HG02610 (cell line): ENCODE data around the gene BMP5.

Experiments used
- ATAC-seq: cut with Tn5 transposase; IDR thresholded peaks from one replicate; pipeline ENCODE4 v1.9.1; 2021; ENCODE audit warnings: mild to moderate bottlenecking, moderate library complexity; ENCODE audit not compliant: unreplicated experiment

Gene BMP5

DNA sequence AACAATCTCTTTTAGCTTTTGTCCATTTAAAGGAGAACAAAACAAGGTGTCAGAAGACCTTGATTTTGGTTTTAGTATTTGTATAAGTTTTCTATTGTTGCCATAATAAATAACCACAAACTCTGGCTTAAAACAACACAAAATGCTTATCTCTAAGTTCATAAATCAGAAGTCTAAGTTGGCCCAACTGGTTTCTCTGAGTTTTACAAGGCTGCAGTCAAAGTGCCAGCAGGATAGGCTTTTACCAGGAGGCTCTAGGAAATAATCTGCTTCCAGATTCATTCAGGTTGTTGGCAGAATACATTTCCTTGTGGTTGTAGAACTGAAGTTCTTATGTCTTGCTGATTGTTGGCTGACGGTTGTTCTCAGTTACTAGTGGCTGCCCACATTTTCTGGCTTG, 149.2 kb downstream of the BMP5 start:
- no peak for ATAC-seq

DNA sequence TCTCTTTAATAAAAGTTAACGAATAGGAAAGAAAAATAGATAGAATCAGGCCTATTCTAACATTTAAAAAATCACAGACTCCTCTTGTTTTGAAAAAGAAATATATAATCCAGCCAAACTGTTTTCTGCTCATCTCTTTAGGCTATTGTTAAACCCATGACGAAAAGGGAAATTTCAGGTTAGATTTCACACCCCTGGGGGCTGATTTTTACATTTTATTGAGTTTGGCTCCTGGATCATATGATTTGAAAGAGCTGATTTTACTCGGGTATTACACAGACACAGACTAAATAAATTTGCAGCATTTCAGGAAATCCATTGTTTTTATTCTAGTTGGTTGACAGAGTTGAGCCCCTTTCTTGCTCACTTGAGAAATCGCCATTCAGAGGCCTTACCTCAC, 160.6 kb downstream of the BMP5 start:
- ATAC-seq = no peak

DNA sequence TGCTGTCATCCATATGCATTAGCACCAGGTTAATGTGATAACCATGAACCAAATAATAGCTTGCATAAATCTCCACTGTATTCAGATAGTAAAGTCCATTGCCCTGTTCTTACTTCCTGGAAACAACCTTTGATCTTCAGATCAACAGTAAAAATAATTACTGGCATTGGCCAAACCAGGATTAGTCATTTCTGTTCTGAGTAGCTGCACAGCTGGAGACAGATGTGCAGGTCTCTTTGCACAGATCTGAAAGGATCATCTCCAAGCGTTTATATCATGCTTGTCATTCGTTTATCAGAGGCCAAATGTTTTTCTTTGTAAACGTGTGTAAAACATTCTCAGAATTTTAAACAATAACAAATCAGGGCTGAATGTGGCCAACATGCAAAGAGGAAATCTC, 162.0 kb downstream of the BMP5 start:
- no peak for ATAC-seq

DNA sequence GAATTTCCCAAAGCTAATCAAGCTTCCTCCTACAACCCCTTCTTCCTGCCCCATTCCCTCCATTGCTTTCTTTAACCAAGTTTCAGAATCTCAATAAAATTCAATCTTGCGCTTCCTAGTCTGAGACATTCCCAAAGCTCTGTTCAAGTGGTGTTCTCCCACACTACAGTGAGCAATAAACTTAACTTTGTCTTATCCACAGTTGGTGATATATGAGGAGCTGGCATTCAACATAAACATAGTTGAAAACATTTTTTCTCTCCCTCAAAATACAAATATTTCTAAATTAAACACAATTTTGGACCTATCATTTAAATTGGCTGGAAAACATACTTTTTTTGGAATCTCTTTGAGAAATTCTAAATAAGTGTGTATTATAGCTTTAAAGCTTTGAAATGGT, 166.7 kb downstream of the BMP5 start:
- ATAC-seq = no peak

DNA sequence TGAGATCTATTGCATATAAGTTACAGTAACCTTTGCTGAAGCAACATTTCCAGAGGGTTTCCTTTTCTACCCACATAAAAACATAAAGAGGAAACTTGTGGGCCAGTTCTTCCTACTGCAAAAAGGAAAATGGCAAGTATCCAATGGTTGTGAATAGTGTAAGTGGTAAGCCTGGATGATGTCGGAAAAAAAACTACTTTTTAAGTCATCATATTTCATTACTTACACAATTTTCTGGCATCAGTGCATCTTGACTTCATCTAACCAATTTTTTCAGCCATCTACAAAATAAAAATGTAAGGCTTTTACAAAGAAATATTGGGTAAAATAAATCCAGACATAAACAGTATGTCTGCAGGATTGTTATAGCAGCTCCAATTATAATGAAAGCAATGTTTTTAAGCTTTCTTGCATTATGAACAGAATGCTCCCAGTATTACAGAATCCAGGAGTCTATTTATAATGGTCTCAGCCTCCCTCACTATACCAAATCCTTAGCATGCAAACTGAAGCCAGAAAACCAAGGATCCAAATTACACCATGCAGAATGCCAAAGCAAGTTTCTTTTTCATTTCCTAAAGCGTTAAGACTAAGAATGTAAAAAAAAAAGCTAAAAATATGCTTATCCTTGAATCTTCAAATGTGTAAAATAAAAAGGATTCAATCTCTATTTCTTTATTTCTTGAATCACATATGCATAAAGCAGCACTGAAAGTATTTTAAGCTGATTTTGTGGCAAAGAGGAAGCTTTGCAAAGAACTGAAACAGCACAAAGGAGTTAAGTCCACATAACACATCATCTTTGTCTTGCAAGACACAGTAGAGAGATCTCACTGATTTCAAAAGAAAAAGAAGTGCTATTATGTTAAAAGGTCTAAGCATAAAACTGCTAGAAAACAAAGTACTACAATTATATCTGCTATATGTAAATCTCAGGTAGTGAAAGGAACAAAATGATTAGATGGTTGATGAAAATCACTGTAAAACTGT, 169.6 kb downstream of the BMP5 start:
- ATAC-seq = no peak

DNA sequence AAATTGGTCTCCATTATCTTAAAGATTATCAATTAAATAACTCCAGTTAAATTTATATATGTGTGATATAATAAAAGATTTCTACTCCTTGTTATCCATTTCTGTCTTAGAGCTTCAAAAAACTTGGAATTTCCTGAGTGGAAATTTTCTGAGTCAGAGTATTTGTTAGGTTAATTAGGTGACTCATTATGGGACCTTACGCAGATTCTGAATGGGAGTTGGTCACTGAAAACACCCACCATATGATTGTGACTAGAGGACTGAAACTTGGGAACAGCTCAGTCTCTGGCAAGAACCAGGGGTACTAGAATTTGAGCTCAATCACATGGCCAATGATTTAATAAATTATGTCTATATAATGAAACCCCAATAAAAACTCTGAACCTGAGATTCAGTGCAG, 171.0 kb downstream of the BMP5 start:
- ATAC-seq = no peak
